ENCODE measurements around the gene NAPSA.
"Not testable (repeated sequence)": the region's sequence is repeated elsewhere in the genome, so short reads cannot be mapped to it uniquely, and the experiment has no call there.

The NAPSA gene

GRCh38 chr19:50358483-50359327 lies 6.7 kb downstream of the NAPSA start:
- DNase-seq, result no peak

GRCh38 chr19:50357178-50358100 lies 8.0 kb downstream of the NAPSA start:
- no peak for DNase-seq

DNA sequence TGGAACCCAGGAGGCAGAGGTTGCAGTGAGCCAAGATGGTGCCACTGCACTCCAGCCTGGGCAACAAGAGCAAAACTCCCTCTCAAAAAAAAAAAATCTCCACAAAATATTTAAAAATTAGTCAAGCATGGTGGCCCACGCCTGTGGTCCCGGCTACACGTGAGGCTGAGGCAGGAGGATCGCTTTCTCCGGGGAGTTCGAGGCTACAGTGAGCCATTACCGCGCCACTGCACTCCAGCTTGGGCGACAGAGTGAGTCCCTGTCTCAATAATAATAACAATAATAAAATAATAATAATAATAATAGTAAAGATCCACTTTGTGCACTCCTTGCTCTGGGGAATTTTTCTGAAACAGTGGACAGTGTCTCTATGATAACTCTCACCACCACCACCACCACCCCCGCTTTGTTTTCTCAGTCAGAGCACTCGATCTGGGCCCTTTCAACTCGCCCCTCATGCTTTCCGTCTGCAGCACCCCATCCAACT lies 8.7 kb downstream of the NAPSA start:
- no peak for DNase-seq

GRCh38 chr19:50353487-50353880 lies 12.0 kb downstream of the NAPSA start:
- DNase-seq, result not testable (repeated sequence)

DNA sequence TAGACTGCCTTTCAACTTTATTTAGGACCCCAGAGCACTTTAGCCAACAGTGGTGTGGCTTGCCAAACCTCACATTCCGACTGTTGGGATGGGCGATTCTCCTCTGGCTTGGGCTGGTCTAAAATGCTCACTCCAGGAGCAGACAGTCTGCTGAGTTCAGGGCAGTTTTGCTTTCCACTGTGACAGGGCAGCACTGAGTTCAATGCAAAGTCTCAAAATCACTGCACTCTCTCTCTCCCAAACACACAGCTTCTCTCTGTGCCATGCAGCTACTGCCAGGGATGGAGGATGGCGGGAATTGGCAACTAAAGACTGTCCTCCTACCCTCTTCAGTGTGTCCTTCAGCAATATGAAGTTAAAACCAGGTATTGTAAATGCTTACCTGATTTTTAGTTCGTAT lies 13.2 kb downstream of the NAPSA start:
- no peak for DNase-seq

DNA sequence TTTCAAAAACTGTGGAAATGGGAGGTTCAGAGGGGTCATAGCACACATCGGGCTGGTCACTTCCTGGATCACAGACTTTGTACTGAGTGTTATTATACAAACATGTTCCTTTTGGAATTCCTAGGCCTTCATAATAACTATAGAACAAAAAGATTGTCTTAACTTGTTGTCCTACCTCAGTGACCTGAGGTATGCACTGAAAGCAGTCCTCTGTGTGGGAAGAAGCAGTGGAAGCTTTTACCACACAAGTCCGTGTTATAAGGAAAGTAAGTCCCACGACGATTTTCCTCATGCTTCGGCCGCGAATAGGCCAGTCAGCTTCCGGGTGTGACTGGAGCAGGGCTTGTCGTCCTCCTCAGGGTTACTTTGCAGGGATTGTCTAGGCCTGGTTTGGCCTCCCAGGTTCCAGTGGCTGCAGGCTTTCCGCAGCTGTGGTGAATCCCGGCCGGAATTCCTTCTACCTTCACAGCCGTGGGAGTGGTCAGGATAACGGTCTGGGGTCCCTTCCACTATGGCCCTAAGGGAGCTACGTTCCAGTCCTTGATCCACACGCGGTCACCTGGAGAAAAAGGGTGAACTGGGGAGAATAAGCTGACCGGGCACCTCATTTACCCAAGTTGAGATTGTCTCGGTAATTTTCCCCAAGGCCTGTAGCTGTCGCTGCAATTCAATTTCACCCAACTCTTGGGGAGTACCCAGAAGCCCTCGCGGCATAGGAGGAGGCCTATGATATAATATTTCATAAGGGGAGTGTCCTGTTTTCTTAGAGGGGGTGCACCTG lies 16.0 kb downstream of the NAPSA start:
- no peak for DNase-seq

DNA sequence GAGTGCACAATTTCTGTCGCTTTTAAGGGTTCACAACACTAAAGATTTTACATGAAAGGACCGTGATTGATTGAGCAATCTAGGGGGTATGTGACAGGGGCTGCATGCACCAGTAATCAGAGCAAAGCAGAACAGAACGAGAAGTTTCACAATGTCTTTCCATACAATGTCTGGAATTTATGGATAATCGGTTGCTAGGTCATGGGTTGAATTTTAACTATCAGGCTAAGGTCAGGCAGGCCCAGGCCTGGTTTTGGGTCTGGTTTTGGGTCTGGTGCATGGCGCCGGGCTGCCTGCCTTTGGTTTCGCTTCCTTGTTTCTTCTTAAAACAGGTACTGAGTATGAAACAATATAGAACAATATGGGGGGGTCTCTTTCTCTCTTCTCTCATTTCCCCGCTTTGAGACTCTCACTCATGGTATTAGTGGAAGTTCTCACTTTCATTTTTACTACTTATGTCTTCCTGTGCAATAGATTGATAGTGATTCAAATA lies 18.3 kb downstream of the NAPSA start:
- DNase-seq, result not testable (repeated sequence)

DNA sequence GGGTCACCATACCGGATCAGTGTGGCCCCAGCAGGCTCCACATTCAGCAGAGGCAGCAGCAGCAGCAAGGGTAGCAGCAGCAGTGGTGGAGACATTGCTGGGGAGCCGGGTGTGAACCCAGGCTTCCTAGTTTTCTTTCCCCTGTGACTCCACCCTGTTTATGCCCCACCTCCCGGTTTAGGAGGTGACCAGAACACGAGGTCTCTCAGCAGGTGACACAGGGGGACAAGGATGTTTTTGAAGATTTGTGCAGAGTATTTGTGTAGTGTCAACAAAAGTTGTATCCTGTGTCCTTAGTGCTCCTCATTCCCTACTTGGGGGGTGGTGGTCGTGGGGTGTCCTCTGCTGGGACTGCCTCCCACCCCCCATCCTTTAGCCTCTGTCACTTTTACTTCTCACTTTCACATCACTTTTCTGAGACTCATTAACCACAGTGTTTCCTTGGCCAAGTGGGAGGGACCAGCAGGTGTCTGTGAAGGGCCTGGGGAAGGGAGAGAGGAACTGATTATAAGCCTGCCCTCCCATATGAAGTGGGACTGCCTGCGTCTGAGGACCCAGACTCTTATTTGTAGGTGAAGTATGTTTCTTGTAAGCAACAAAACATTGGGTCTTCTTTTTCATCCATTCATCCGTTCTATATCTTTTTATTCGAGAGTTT lies 20.6 kb downstream of the NAPSA start:
- DNase-seq, result no peak

- no peak for DNase-seq
Measured at GRCh38 chr19:50341091-50341564, 24.3 kb downstream of the NAPSA start.

DNA sequence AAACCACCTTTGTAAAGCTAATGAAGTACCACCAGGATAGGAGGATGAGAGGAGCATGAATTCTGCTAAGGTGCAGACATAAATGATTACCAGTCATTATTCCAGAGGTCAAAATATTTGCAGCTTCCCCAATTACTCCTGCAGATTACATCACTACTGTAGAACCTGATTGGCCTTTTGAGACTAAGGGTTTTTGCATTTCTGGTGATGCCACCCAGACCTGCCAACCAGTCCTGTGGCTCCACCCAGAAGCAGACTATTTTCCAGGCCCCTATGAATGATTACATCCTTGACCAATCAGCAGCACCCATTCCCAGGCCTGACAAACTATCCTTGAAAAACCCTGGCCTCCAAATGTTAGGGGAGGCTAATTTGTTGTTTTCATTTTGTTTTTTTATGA lies 25.1 kb downstream of the NAPSA start:
- DNase-seq, result no peak

DNA sequence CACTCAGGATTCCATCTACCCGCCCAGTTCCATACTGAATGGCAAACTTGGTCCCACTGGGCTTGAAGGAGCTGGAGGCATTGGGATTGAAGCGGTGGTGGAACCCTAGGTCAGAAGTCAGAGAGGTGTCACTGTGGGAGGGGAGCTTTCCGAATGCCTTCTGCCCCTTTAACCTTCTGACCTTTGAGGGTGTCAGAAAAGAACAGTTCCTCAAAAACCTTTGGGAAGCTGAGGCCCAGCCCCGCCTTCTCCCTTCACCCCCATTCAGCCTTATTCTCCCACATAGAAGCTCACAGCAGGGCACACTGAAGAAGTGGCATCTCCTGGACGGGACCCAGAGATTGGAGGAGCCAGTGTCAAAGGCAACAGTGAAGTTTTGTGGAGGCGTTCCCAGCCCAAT lies 28.4 kb downstream of the NAPSA start:
- not testable (repeated sequence) for DNase-seq

- no peak for DNase-seq
Measured at GRCh38 chr19:50334741-50335421, 30.6 kb downstream of the NAPSA start.

- DNase-seq, result no peak
Measured at GRCh38 chr19:50333737-50334617, 31.5 kb downstream of the NAPSA start.

DNA sequence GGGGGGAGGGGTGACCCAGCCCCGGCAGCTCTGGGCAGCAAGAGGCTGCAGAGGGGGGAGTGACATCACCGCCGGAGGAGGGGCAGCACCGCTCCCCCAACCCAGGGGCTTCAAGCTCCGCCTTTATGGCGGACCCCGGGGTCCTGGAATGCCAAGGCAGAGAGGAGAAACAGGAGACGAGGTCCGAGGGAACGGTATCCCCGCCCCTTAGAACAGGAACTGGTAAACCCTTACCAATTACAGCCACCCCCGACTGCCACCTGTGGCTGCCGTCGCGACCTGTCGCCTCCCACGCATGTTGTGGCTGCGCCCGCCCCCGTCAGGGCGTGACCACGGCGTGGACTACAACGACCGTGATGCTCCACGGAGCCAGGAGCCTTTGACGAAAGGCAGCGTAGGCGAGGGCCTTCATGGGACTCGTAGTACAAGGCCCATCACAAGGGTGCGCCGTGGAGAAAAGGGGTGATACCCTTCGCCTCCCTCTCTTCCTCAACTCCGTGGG lies 32.2 kb downstream of the NAPSA start:
- DNase-seq, result no peak

- DNase-seq, result no peak
Measured at GRCh38 chr19:50332244-50333038, 33.0 kb downstream of the NAPSA start.

GRCh38 chr19:50331994-50332243 lies 33.5 kb downstream of the NAPSA start:
- DNase-seq, result no peak

DNA sequence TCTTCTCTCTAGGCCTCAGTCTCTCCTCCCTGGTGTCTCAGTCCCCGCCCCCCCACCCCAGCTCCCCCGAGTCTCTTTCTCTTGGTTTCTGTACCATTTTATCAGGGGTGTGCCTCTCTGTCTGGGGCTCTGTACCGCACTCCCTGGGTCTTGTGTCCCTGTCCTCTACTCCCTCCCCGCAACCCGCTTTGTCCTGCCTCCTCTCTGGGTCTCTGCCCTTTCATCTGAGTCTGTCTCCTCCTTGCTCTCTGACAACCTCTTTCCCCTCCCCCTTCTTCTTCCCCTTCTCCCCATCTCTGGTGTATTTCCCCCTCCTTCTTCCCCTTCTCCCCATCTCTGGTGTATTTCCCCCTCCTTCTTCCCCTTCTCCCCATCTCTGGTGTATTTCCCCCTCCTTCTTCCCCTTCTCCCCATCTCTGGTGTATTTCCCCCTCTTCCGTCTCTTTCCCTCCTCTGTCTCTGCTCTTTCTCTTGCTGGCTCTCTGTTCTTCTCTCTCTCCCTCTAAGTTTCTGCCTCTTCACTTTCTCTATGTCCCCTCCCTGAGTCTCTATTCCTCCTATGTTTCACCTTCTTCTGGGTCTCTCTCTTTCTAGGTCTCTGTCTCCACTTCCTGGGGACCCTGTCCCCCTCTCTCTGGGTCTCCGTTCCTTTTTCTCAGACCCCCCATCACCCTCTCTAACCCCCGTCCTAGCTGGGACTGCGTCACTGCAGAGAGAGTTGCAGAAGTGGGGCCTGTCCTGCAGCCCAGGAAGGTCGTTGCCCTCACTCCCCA lies 34.0 kb downstream of the NAPSA start:
- no peak for DNase-seq

- no peak for DNase-seq
Measured at GRCh38 chr19:50330365-50331078, 34.9 kb downstream of the NAPSA start.

Measured in NCI-H524 treated with DMSO at 0.1 percent for 48 hours (cell line).